Bronchial epithelial cell (primary cell): ENCODE data around the gene LSM10. TPM values are rescaled to one million over a fixed set of nuclear protein-coding genes. Genes with fewer than 3 reads are reported as not detected.

Source experiments
- DNase-seq: peaks from one replicate; pipeline ENCODE4 v3.0.0-alpha.2; 2010; ENCODE audit warnings: low read depth
- FAIRE-seq: peaks from 2 replicates; lab custom pipeline; 2011; peaks lifted over from hg19 to GRCh38; lab: Jason Lieb, UNC
- H3K27me3 ChIP-seq: 2 replicates; pipeline ENCODE4 v1.5.1; 2011; ENCODE audit warnings: low read length; ENCODE audit not compliant: control insufficient read depth, insufficient read depth
- H3K36me3 ChIP-seq: 2 replicates; pipeline ENCODE4 v1.5.1; 2011; ENCODE audit warnings: low read length; ENCODE audit not compliant: control insufficient read depth, insufficient read depth
- H3K4me3 ChIP-seq: 2 replicates; pipeline ENCODE4 v1.5.1; 2011; ENCODE audit warnings: mild to moderate bottlenecking, low read depth, low read length, control low read depth
- CTCF ChIP-seq: IDR thresholded peaks from 2 replicates; pipeline ENCODE4 v1.5.1; 2011; ENCODE audit warnings: mild to moderate bottlenecking, moderate library complexity, low read length, control low read depth, inconsistent platforms; ENCODE audit not compliant: insufficient read depth, severe bottlenecking
- total RNA-seq: library from RNA; depleted of rRNA; stranded (reverse); fragments of >200 nt; gene quantifications from 2 replicates; pipeline ENCODE4 v1.2.1, GENCODE V29; 2014

LSM10 gene
- total RNA-seq, 1 donor from 2014 or later = 7.6 TPM

- H3K4me3 ChIP-seq = peak overlapping the region; percentile 45
- no peak for TF ChIP-seq CTCF
- peak; percentile 99 for FAIRE-seq
- peaks cover 5% of the 10 kb centered on the region for H3K36me3 ChIP-seq
- H3K27me3 ChIP-seq = no peaks in the 10 kb centered on the region
- DNase-seq = peak; percentile 100
Observed at GRCh38 chr1:36386265-36387140, 11.2 kb downstream of the LSM10 start.

GRCh38 chr1:36385410-36386264 lies 12.1 kb downstream of the LSM10 start, which contains the start of gene STK40:
TSS of gene STK40 (minus strand) at chr1:36385924. CDS start at chr1:36361332, 24,592 bp downstream.
- no peaks in the 10 kb centered on the region for H3K36me3 ChIP-seq
- no peak for TF ChIP-seq CTCF
- H3K4me3 ChIP-seq = peak within 1 kb of the TSS; percentile 75
- DNase-seq = peak; percentile 96
- no peaks in the 10 kb centered on the region for H3K27me3 ChIP-seq
- no peak for FAIRE-seq

- FAIRE-seq (no peak), DNase-seq (peak; percentile 46)
- no peak for TF ChIP-seq CTCF
Observed at GRCh38 chr1:36384542-36385409, 12.9 kb downstream of the LSM10 start.

GRCh38 chr1:36383240-36383639 lies 14.5 kb downstream of the LSM10 start:
- FAIRE-seq (no peak), DNase-seq (no peak)
- Histone ChIP-seq H3K27me3 (no peaks in the 10 kb centered on the region), H3K4me3 (no peak overlapping the region), H3K36me3 (peaks cover 6% of the 10 kb centered on the region)
- TF ChIP-seq CTCF = no peak

More at GRCh38 chr1:36384542-36385409, 12.9 kb downstream of the LSM10 start:
- Histone ChIP-seq H3K27me3 (no peaks in the 10 kb centered on the region), H3K36me3 (peaks cover 2% of the 10 kb centered on the region), H3K4me3 (peak overlapping the region; percentile 75)

GRCh38 chr1:36382669-36383068 lies 15.0 kb downstream of the LSM10 start:
- no peak overlapping the region for H3K4me3 ChIP-seq
- TF ChIP-seq CTCF = no peak
- peaks cover 6% of the 10 kb centered on the region for H3K36me3 ChIP-seq
- H3K27me3 ChIP-seq = no peaks in the 10 kb centered on the region
- FAIRE-seq = no peak
- no peak for DNase-seq
